ENCODE measurements around the gene ROBO2.

The ROBO2 gene

DNA sequence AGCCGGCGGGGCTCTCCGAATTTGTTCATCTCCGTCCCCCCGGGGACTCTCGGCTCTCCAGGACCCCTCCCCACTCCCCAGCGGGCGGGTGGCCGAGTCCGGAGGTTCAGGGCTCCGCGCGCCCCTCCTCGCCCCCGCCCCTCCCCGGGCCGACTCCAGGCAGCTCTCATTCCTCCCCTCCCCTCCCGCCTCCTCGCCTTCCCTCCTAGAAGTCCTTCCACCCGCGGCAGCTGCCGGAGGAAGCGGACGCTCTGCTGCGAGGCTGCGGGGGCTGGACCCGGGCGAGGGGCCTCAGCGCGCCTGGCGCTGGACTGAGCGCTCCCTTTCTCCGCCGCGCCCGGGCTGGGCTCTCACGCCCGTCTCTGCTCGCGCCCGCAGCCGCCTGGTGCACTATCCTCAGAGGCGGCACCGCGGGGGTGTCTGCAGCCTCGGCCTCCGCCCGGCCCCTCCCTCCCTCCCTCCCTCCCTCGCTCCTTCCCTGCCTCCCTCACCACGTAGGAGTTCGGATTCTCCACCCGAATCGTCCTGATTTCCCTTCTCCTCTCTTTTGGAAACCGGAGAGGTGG, at the start of gene ROBO2:
Gene ROBO2 (plus strand): TSS at position 494 of the 566 bp plus-strand sequence. CDS start 687 bp downstream, outside the sequence.
- no peak for DNase-seq

GRCh38 chr3:76990606-76991005, 49.3 kb upstream of the ROBO2 start:
- DNase-seq: no peak

DNA sequence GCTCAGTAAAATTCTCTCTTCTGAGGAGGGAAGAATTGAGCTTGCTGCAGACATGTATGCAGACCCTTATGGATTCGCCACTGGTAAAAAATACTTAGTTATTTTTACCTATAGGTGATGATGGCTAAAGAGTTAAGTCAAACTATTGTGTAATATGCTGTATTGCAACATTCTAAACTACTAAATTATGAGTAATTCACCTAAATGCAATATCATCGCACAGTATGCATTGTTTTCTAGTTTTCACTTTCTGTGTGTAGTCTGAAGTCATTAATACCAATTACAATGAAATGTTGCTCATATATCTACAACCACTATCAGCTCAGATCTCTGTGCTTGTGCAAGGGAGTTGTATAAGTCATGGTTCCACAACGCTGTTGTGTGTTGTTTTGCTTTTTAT, 48.7 kb upstream of the ROBO2 start:
- no peak for DNase-seq

- no peak for DNase-seq
Measured at GRCh38 chr3:76997733-76998132, 42.2 kb upstream of the ROBO2 start.

- DNase-seq: no peak
Measured at GRCh38 chr3:76998555-76998954, 41.3 kb upstream of the ROBO2 start.

- DNase-seq: no peak
Measured at GRCh38 chr3:77001062-77001701, 38.7 kb upstream of the ROBO2 start.

GRCh38 chr3:77014226-77014625, 25.7 kb upstream of the ROBO2 start:
- DNase-seq: no peak

DNA sequence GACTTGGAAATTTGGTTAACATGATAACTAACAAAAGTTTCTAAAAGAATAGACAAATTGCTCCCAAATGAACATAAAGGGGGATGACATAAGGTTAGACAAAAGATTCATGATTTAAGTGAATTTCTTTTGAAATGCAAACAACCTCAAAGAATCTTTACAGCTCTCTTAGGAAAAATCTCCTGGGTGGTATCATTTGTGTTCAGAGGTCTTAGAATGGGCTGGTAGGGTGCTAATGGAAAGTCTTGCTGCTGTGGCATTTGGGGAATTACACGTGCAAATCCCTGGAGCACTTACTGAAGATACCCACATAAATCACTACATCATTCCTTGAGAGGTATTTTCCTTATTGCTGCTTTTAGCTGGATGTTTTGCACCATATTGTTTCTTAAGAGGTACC, 14.4 kb upstream of the ROBO2 start:
- DNase-seq: no peak

DNA sequence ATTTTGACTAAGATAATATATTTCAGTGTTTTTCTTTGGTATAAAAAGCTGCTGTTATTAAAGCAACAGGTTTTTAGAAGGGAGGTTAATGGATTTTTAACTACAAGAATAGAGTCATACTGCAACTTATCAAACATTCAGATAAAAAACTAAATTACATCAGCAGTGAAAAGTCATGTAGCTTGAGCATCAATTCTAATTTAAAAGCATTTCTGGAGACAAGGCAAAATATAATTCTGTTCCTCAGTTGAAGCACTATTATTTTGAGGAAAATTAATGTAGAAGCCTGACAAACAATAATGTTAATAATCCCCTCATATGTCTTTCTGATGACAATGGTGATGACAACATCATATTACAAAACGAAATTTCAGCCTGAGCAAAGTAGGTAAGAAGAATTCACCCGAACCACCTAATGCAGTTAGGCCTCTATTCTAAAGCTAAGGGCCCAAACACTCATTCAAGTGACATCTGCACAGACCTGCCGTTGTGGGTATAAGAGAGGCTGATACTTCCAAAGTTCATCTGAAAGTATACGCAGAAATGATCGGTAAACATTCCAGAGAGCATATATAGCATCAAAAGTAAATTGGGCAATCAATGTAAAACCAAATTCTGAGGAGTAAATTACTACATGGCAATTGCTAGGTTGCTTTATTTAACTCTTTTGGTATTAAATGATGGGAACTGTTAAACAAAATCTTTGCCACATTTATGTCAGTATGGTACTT, 12.8 kb upstream of the ROBO2 start:
- no peak for DNase-seq

DNA sequence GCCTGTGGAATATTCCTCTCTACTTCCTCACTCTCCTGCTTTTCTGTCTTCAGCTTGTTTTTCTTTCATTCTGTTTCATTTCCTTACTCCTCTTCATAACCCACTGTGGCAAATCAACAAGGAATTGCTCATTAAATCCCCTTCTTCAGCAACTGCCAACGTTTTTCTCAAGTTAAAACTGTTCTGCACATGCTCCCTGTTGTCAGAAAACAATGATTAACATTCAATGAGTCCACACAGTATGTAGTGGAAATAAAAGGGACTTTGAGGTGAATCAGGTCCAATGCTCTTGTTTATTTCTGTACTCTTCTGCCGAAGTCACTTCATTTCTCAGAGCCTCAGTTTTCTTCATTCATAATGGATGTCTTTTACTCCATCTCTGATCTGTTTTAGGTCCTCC, 11.9 kb upstream of the ROBO2 start:
- no peak for DNase-seq

DNA sequence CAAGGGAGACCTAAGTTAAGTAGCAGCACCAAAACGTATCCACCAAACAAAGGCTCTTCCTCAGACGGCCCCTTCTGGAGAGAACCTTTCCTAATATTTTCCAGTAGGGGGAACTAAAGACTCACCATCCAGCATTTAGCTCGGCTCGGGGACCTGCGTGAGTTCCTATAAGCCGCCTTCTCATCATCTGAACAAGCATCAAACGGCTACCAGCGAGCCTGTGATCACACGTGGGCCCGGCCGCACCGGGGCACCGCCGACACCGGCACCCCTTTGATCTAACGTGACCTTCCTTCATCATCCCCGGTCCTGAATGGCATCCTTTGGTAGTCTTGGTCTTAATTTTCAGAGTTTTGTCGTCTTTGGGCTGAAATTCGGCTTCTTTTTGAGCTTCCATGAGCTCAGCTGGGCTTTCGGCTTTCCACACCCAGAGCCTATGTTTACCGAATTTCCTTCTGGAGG, 1.4 kb upstream of the ROBO2 start:
- DNase-seq: peak; percentile 71

GRCh38 chr3:77038930-77039605, 831 bp upstream of the ROBO2 start:
- no peak for DNase-seq

DNA sequence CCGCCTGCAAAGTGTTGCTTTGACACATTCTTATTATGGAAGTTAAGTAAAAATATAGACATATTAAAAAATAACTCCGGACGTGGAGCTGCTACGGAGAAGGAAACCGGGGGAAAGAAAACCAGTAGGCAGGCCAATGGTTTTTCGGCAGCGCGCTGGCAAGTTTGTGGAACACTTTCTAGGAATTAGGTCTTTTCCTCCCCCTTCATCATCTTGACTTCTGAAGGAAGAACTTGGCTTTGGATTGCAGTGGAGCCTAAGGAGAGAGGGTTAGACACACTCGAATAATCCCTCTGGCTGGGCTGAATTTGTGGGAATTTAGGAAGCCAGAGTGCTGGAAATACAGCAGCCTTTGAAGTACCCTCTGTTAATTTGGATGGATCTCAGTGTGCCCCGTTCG, 317 bp downstream of the ROBO2 start:
- no peak for DNase-seq

DNA sequence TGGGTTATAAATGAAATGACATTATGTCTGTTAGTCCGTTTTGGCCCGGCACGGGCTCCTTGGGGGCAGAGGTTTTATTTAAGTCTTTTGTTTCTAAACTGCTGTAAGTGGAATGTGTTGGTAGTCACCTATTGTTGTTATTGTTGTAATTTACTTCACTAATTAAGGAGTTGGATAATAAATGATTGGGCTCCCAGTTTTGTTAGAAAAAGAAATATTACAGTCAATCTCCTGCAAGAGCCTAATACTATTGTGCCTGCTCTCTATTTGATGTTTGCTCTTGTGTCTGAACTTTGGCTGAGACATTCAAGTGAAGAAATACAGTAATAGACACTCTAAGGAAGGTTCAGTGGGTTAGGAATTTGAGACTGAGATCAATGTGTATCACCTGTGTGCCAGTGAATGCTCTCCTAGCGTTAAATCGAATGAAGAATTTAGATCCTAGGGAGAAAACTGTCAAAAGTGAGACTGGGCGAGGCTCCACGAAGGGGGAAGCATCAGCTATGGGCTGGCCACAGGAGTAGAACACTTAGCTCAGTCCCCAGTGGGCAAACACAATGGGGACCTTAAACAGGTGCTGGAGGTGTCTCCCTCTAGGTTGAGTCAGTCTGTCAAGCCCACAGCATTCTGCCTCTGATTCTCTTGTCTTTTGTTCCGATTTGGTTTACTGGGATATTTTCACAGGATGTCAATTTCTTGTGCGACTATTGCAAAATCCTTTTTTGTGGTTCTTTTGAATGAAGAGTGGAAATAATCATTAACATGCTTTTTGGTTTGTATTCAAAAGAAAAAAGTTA, 1.2 kb downstream of the ROBO2 start:
- no peak for DNase-seq

GRCh38 chr3:77041811-77042210, 1.9 kb downstream of the ROBO2 start:
- no peak for DNase-seq

DNA sequence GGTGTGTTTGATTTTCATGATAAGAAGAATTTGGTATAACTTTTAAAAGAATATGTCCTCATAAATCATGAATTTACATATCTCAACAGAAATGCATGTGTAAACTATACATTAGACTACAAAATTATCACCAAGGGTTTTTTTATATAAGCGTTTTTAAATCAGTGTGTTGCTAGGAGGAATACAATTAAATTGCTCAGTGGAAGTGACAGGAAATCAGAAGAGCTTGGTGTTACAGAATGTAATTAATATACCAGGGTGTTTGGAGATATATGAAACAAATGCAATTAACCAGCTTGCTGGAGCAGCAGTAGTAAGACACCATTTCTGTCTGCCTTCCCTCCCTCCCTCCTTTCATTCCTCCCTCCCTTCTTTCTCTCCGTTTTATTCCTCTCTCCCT, 2.4 kb downstream of the ROBO2 start:
- no peak for DNase-seq

- DNase-seq: no peak
Measured at GRCh38 chr3:77042882-77043281, 3.0 kb downstream of the ROBO2 start.

GRCh38 chr3:77045686-77046085, 5.8 kb downstream of the ROBO2 start:
- no peak for DNase-seq

- no peak for DNase-seq
Measured at GRCh38 chr3:77048186-77048585, 8.3 kb downstream of the ROBO2 start.

GRCh38 chr3:77051591-77051990, 11.7 kb downstream of the ROBO2 start:
- no peak for DNase-seq

DNA sequence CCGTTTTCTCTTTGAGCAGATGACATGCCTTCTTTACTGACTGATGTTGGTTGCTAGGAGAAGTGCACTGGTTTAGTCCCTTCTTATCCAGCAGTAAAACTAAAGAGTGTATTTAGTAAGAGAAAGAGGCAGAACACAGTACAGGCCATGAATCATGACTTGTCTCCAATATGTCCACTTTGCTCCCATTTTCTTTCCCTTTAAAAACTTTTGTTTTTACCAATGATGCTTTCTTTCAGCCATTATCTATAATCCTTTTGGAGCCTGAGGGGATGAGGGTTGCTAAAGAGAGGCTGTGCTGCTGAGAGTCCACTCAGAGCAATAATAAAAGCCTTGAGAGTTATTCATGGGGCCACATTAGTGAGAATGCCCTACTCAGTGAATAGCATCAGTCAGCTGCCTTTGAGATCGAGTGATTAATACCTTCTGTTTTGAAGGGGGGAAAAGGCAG, 12.2 kb downstream of the ROBO2 start:
- DNase-seq: no peak

DNA sequence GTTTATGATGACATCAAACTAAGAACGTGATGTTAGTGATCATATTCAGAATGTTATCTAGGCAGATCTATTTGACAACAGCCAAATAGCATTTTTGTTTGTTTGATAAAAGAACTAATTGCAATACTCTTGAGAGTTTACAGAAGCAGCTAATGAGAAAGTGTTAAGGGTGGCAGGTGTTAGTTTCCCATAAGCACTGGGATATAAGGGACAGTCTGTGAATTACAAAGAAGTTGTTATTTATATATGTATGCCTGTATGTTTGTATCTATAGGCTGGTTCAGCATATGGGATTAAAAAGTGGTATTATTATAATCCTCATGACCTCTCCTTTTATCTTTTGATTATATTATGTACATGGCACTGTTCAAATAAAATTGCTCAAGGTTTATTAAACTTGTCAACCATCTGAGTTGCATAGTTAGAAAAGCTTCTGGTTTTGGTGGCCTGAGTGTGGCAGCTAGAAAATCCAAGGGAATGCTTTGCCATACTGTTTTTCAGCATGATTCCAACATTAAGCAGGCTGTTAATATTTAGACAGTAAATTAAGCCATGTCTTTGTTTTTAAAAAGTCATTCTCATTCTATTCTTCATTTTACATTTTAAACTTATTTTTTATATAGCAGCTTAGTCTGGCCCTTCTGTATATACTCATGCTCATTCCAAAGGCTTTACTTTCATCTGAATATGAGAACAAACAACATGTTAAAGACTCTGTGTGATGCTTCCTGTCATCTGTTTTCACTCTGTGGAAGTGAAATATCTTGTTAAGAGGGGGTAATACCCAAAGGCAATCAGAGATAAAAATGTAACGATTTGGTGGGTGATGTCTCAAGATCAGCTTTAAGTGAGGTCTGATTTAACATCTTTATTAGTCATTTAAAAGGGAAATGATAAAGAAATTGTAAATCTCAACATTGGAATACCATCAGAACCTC, 13.1 kb downstream of the ROBO2 start:
- DNase-seq: no peak

Measured in NCI-H187 treated with DMSO at 0.1 percent for 48 hours (cell line).